NCI-H82 (cell line): ENCODE data around the gene NIPAL4.
A peak's percentile ranks its signal among the peaks of the same experiment; 100 is the strongest.
"Not testable (repeated sequence)": the region's sequence is repeated elsewhere in the genome, so short reads cannot be mapped to it uniquely, and the experiment has no call there.

Source experiments
- DNase-seq: peaks from one replicate; lab custom pipeline; 2025; lab: John Stamatoyannopoulos, UW

The NIPAL4 gene

GRCh38 chr5:157459715-157460599 is at the start of gene NIPAL4:
Gene NIPAL4, plus strand, starts transcription at chr5:157460213. Its CDS starts 108 bp downstream, at chr5:157460321.
- DNase-seq: peak; percentile 4

- no peak for DNase-seq
Measured at GRCh38 chr5:157415838-157416237, 44.2 kb upstream of the NIPAL4 start.

- DNase-seq: not testable (repeated sequence)
Measured at GRCh38 chr5:157419521-157419920, 40.5 kb upstream of the NIPAL4 start.

GRCh38 chr5:157429920-157430319 is 30.1 kb upstream of the NIPAL4 start:
- not testable (repeated sequence) for DNase-seq

- DNase-seq: peak; percentile 69
Measured at GRCh38 chr5:157431544-157432200, 28.3 kb upstream of the NIPAL4 start.

- DNase-seq: no peak
Measured at GRCh38 chr5:157434096-157434495, 25.9 kb upstream of the NIPAL4 start.

GRCh38 chr5:157443041-157443549 is 16.9 kb upstream of the NIPAL4 start:
- DNase-seq: peak; percentile 49

GRCh38 chr5:157444224-157444623 is 15.8 kb upstream of the NIPAL4 start:
- DNase-seq: peak; percentile 22

- no peak for DNase-seq
Measured at GRCh38 chr5:157445745-157446411, 14.1 kb upstream of the NIPAL4 start.

- no peak for DNase-seq
Measured at GRCh38 chr5:157446412-157446935, 13.5 kb upstream of the NIPAL4 start.

GRCh38 chr5:157447201-157447637 is 12.8 kb upstream of the NIPAL4 start:
- DNase-seq: no peak

- no peak for DNase-seq
Measured at GRCh38 chr5:157449011-157449723, 10.8 kb upstream of the NIPAL4 start.

- no peak for DNase-seq
Measured at GRCh38 chr5:157450024-157450423, 10.0 kb upstream of the NIPAL4 start.

- no peak for DNase-seq
Measured at GRCh38 chr5:157451806-157452205, 8.2 kb upstream of the NIPAL4 start.

GRCh38 chr5:157454273-157454672 is 5.7 kb upstream of the NIPAL4 start:
- DNase-seq: no peak

GRCh38 chr5:157455057-157455456 is 5.0 kb upstream of the NIPAL4 start:
- DNase-seq: no peak

GRCh38 chr5:157456301-157456700 is 3.7 kb upstream of the NIPAL4 start:
- DNase-seq: no peak

GRCh38 chr5:157457391-157457790 is 2.6 kb upstream of the NIPAL4 start:
- no peak for DNase-seq

GRCh38 chr5:157458835-157459234 is 1.2 kb upstream of the NIPAL4 start:
- DNase-seq: no peak

GRCh38 chr5:157460921-157461792 is 1.1 kb downstream of the NIPAL4 start:
- peak; percentile 12 for DNase-seq
